ENCODE measurements around the gene CPNE4. TPM values are rescaled to one million over a fixed set of nuclear protein-coding genes. Genes with fewer than 3 reads are reported as not detected.
"Not testable (repeated sequence)": the region's sequence is repeated elsewhere in the genome, so short reads cannot be mapped to it uniquely, and the experiment has no call there.

The CPNE4 gene
- total and polyA plus RNA-seq, 9 of the 15 experiments (the other 6 are each of a cell fraction or from before 2014, with no cell fraction given), result not detected

- no peak for TF ChIP-seq MYBL2 (IDR thresholded peaks at IDR 0.05; ENCODE audit: low read depth)
- TF ChIP-seq MYBL2 (CRISPR knock-in tag; IDR thresholded peaks at IDR 0.05; ENCODE audit: borderline replicate concordance), result no peak
- no peak for TF ChIP-seq TCFL5 (CRISPR knock-in tag; conservative IDR thresholded peaks at IDR 0.05)
- no peak for TF ChIP-seq MTA3 (IDR thresholded peaks at IDR 0.05; ENCODE audit: borderline replicate concordance)
Measured at GRCh38 chr3:132055872-132056271, 21.1 kb upstream of the CPNE4 start (continued).

DNA sequence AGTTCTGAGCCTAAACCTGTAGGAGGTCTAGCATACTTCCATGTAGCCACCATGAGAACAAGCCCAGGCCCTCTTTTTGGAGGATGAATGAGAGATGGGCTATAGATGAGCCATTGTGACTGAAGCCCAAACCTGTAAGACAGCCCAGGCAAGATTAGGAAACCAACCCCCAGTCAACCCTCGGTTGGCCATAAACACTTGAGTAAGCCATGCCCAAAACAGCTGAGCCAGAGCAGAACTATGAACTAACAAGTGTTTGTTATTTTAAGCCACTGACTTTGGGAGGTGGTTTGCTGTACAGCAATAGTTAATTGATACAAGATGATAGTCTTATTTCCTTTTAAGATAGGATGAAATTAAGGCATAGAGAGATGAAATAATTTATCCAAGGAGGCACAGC lies 12.4 kb upstream of the CPNE4 start:
- Histone ChIP-seq H3K9me1 (ENCODE audit: control insufficient read depth, insufficient read depth, low read length) (no peaks in the 10 kb centered on the region), H3K27me3 (ENCODE audit: control insufficient read depth in 2 of 2, insufficient read depth in 2 of 2, low read length in 2 of 2) (no peaks in the 10 kb centered on the region), H4K20me1 (replicated peaks; ENCODE audit: control insufficient read depth, insufficient read depth, low read length) (no peaks in the 10 kb centered on the region), H3K79me2 (ENCODE audit: control insufficient read depth, insufficient read depth, low read length) (no peaks in the 10 kb centered on the region), H3K27ac (ENCODE audit: extremely low read depth, low read depth, low read length) (no peak overlapping the region), H2AFZ (ENCODE audit: low read depth, low read length) (no peak overlapping the region), H3K4me3 (no peak overlapping the region), H3K36me3 (ENCODE audit: control insufficient read depth, insufficient read depth, low read length) (no peaks in the 10 kb centered on the region), H3K4me2 (ENCODE audit: insufficient read depth, low read length) (no peak overlapping the region), H3K9ac (ENCODE audit: insufficient read depth in 1 of 2, low read depth in 2 of 2, low read length in 2 of 2) (no peak overlapping the region), H3K9me3 (replicated peaks; ENCODE audit: control insufficient read depth, insufficient read depth, low read depth, low read length) (no peaks in the 10 kb centered on the region), H3K4me1 (replicated peaks in 1 of 2; ENCODE audit: control insufficient read depth in 2 of 2, insufficient read depth in 2 of 2, low read length in 2 of 2) (no peaks in the 10 kb centered on the region)
- in situ Hi-C loops (cut with MboI) (no loop called here), intact Hi-C loops (cut with micrococcal nuclease) (no loop called here)
- ATAC-seq, result no peak
- CTCF ChIA-PET (ENCODE audit: low intra/inter-chr PET ratio), result no interaction called here
- WGBS (ENCODE audit: insufficient coverage, low coverage, missing lambda C conversion rate), result 0% methylated on average over 1 of the region's 1 CpG
- TF ChIP-seq ZNF124 (CRISPR knock-in tag; IDR thresholded peaks at IDR 0.05) (no peak), MAFF (IDR thresholded peaks at IDR 0.05; ENCODE audit: low read length) (no peak), HDAC1 (IDR thresholded peaks at IDR 0.05) (no peak), NEUROD1 (IDR thresholded peaks at IDR 0.05; ENCODE audit: borderline replicate concordance, low read depth, low read length, partially characterized antibody) (no peak)
- TF ChIP-seq, protein P1, sequence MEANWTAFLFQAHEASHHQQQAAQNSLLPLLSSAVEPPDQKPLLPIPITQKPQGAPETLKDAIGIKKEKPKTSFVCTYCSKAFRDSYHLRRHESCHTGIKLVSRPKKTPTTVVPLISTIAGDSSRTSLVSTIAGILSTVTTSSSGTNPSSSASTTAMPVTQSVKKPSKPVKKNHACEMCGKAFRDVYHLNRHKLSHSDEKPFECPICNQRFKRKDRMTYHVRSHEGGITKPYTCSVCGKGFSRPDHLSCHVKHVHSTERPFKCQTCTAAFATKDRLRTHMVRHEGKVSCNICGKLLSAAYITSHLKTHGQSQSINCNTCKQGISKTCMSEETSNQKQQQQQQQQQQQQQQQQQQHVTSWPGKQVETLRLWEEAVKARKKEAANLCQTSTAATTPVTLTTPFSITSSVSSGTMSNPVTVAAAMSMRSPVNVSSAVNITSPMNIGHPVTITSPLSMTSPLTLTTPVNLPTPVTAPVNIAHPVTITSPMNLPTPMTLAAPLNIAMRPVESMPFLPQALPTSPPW (CRISPR knock-in tag; IDR thresholded peaks at IDR 0.05), result no peak
- DNase-seq (ENCODE audit: extremely low read depth in 1 of 4, low spot score in 3 of 4), result no peak
- no peak for FAIRE-seq
- no TSS peak for BruUV-seq (replicated peaks)
- POLR2A ChIA-PET, result no interaction called here

DNA sequence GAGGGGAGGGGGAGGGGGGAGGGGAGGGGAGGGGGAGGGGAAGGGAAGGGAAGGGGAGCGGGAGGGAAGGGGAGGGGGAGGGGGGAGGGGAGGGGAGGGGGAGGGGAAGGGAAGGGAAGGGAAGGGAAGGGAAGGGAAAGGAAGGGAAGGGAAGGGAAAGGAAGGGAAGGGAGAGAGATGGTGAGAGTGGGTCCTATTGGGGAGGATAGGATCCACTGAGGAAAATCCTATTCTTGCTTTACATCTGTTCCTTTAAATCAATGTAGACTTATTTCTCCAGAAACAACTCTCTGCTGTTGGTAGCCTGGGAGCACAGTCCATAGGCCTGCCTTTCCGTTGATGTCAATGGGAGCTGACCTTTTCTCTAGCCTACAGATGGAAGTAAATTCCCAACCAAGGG lies 10.1 kb upstream of the CPNE4 start:
- 0% methylated on average over 1 of the region's 2 CpGs for WGBS (ENCODE audit: insufficient coverage, low coverage, missing lambda C conversion rate)
- intact Hi-C loops (cut with micrococcal nuclease); H3K36me3 ChIP-seq (ENCODE audit: control insufficient read depth, insufficient read depth, low read length): not testable (repeated sequence)

More for the DNA sequence above, 10.1 kb upstream of the CPNE4 start:
- H3K9ac ChIP-seq (ENCODE audit: insufficient read depth in 1 of 2, low read depth in 2 of 2, low read length in 2 of 2); DNase-seq (ENCODE audit: extremely low read depth in 1 of 4, low spot score in 3 of 4); H3K9me1 ChIP-seq (ENCODE audit: control insufficient read depth, insufficient read depth, low read length); H3K27ac ChIP-seq (ENCODE audit: extremely low read depth, low read depth, low read length); POLR2A ChIA-PET; ATAC-seq; CTCF ChIA-PET (ENCODE audit: low intra/inter-chr PET ratio); H3K79me2 ChIP-seq (ENCODE audit: control insufficient read depth, insufficient read depth, low read length); H3K27me3 ChIP-seq (ENCODE audit: control insufficient read depth in 2 of 2, insufficient read depth in 2 of 2, low read length in 2 of 2); FAIRE-seq; BruUV-seq (replicated peaks); H3K4me1 ChIP-seq (replicated peaks in 1 of 2; ENCODE audit: control insufficient read depth in 2 of 2, insufficient read depth in 2 of 2, low read length in 2 of 2); H3K4me3 ChIP-seq; H4K20me1 ChIP-seq (replicated peaks; ENCODE audit: control insufficient read depth, insufficient read depth, low read length); in situ Hi-C loops (cut with MboI); H3K4me2 ChIP-seq (ENCODE audit: insufficient read depth, low read length); H2AFZ ChIP-seq (ENCODE audit: low read depth, low read length); H3K9me3 ChIP-seq (replicated peaks; ENCODE audit: control insufficient read depth, insufficient read depth, low read depth, low read length): not testable (repeated sequence)

Data from K562 (cell line).